Measurements from ENCODE around the gene XYLT2. TPM values are rescaled to one million over a fixed set of nuclear protein-coding genes. Genes with fewer than 3 reads are reported as not detected.

XYLT2 gene
- total and polyA plus RNA-seq, 8 donors, result 52.7 to 166 (median 96.5) TPM

GRCh38 chr17:50355336-50355700 lies 9.4 kb downstream of the XYLT2 start:
- no peak overlapping the region for H3K4me3 ChIP-seq
- WGBS, 5 donors, result 41 to 68% (median 54%) methylated on average over 4 of the region's 4 CpGs
- H3K4me1 ChIP-seq, result peaks cover 33 to 72% (median 52%) of the 10 kb centered on the region in 4 donors
- no peak for TF ChIP-seq CTCF (IDR thresholded peaks at IDR 0.05)
- TF ChIP-seq POLR2AphosphoS5 (IDR thresholded peaks at IDR 0.05), result no peak
- TF ChIP-seq POLR2A (IDR thresholded peaks at IDR 0.05), result no peak
- no peak for TF ChIP-seq EP300 (IDR thresholded peaks at IDR 0.05)
- intact Hi-C loops (cut with DNase I; ENCODE audit: low total_unique reads), result no loop called here
- H3K9me3 ChIP-seq, result no peaks in the 10 kb centered on the region
- peak overlapping the region in 4 of 5 donors; percentile 18 to 67 (median 56) for H3K27ac ChIP-seq
- H3K27me3 ChIP-seq, result no peaks in the 10 kb centered on the region
- H3K36me3 ChIP-seq, result peaks cover 63 to 87% (median 86%) of the 10 kb centered on the region in 4 donors
- no peak for DNase-seq

- H3K9me3 ChIP-seq, result no peaks in the 10 kb centered on the region
- peaks cover 33 to 69% (median 48%) of the 10 kb centered on the region in 4 donors for H3K4me1 ChIP-seq
- H3K27ac ChIP-seq, result peak overlapping the region in 3 of 5 donors; percentile 18 to 67 (median 53)
- H3K4me3 ChIP-seq, result no peak overlapping the region
- WGBS, 5 donors, result 71 to 85% (median 79%) methylated on average over 18 to 20 of the region's 20 CpGs
- intact Hi-C loops (cut with DNase I; ENCODE audit: low total_unique reads), result no loop called here
- peak in 1 of 2 donors; percentile 39 for DNase-seq
- H3K36me3 ChIP-seq, result peaks cover 67 to 92% (median 91%) of the 10 kb centered on the region in 4 donors
- no peaks in the 10 kb centered on the region for H3K27me3 ChIP-seq
- TF ChIP-seq EP300 (IDR thresholded peaks at IDR 0.05), result no peak
- TF ChIP-seq POLR2AphosphoS5 (IDR thresholded peaks at IDR 0.05), result no peak
- no peak for TF ChIP-seq CTCF (IDR thresholded peaks at IDR 0.05)
- no peak for TF ChIP-seq POLR2A (IDR thresholded peaks at IDR 0.05)
Measured at GRCh38 chr17:50355701-50356341, 9.9 kb downstream of the XYLT2 start.

GRCh38 chr17:50356418-50356817 lies 10.5 kb downstream of the XYLT2 start:
- Histone ChIP-seq H3K36me3 (peaks cover 67 to 98% (median 96%) of the 10 kb centered on the region in 4 donors), H3K4me1 (peaks cover 30 to 69% (median 46%) of the 10 kb centered on the region in 4 donors), H3K4me3 (no peak overlapping the region), H3K27ac (peak overlapping the region in 2 of 5 donors; percentile 1 to 67), H3K9me3 (no peaks in the 10 kb centered on the region), H3K27me3 (no peaks in the 10 kb centered on the region)
- intact Hi-C loops (cut with DNase I; ENCODE audit: low total_unique reads), result no loop called here
- TF ChIP-seq EP300 (IDR thresholded peaks at IDR 0.05), result no peak
- TF ChIP-seq CTCF (IDR thresholded peaks at IDR 0.05), result no peak
- TF ChIP-seq POLR2A (IDR thresholded peaks at IDR 0.05), result no peak
- TF ChIP-seq POLR2AphosphoS5 (IDR thresholded peaks at IDR 0.05), result no peak
- WGBS, 5 donors, result 88 to 91% (median 89%) methylated on average over 11 to 12 of the region's 12 CpGs
- peak in 1 of 2 donors; percentile 22 for DNase-seq

- no peak overlapping the region for H3K4me3 ChIP-seq
- DNase-seq, result peak in 1 of 2 donors; percentile 15
- H3K27me3 ChIP-seq, result no peaks in the 10 kb centered on the region
- no peaks in the 10 kb centered on the region for H3K9me3 ChIP-seq
- H3K4me1 ChIP-seq, result peaks cover 24 to 69% (median 47%) of the 10 kb centered on the region in 4 donors
- TF ChIP-seq POLR2AphosphoS5 (IDR thresholded peaks at IDR 0.05) (no peak), POLR2A (IDR thresholded peaks at IDR 0.05) (no peak), CTCF (IDR thresholded peaks at IDR 0.05) (no peak), EP300 (IDR thresholded peaks at IDR 0.05) (no peak)
- H3K36me3 ChIP-seq, result peaks cover 64 to 96% (median 93%) of the 10 kb centered on the region in 4 donors
- peak overlapping the region in 2 of 5 donors; percentile 5 to 20 for H3K27ac ChIP-seq
- intact Hi-C loops (cut with DNase I; ENCODE audit: low total_unique reads), result no loop called here
- 90 to 94% (median 92%) methylated on average over 12 of the region's 12 CpGs for WGBS, 5 donors
Measured at GRCh38 chr17:50356892-50357510, 11.1 kb downstream of the XYLT2 start.

All from stomach (tissue), 9 donors.